ENCODE results near the gene KCNA4. TPM values are rescaled to one million over a fixed set of nuclear protein-coding genes. Genes with fewer than 3 reads are reported as not detected.
A peak's percentile ranks its signal among the peaks of the same experiment; 100 is the strongest.
"Not testable (repeated sequence)": the region's sequence is repeated elsewhere in the genome, so short reads cannot be mapped to it uniquely, and the experiment has no call there.

The KCNA4 gene
- polyA plus RNA-seq (ENCODE audit: insufficient read length in 10 of 10): under 1 TPM; 0.11 to 0.60 (median 0.21) TPM
- long read RNA-seq, donor 1: 0 reads
- long read RNA-seq, donor 2: 0 reads
- long read RNA-seq, donor 3: 0 reads
- long read RNA-seq, donor 4: 0 reads
- long read RNA-seq, donor 5, full-length matches to known transcripts: 1 of 1 reads
- long read RNA-seq, donor 5, partial matches to known transcripts: 0 of 1 reads
- long read RNA-seq, donor 5, other reads (novel, unspliced or antisense): 0 of 1 reads
- long read RNA-seq, donor 6: 0 reads
- long read RNA-seq, donor 7: 0 reads
- long read RNA-seq, donor 8: 0 reads
- long read RNA-seq, donor 9: 0 reads

- DNase-seq: peak; percentile 44 to 84 (median 71)
These were observed at the start of gene KCNA4 for GRCh38 chr11:30016588-30017363. TSS of gene KCNA4 (minus strand) at chr11:30017030. CDS start at chr11:30012678, 4,352 bp downstream.

- no peak for DNase-seq
These were observed 45.3 kb upstream of the KCNA4 start for GRCh38 chr11:30062103-30062502.

GRCh38 chr11:30059172-30059815 is 42.5 kb upstream of the KCNA4 start:
- DNase-seq: no peak

- DNase-seq: no peak
These were observed 32.4 kb upstream of the KCNA4 start for GRCh38 chr11:30049214-30049613.

GRCh38 chr11:30046578-30046945 is 29.7 kb upstream of the KCNA4 start:
- DNase-seq: no peak

- DNase-seq: peak; percentile 3 to 6 (median 3)
These were observed 29.2 kb upstream of the KCNA4 start for GRCh38 chr11:30045921-30046577.

- no peak for DNase-seq
These were observed 28.3 kb upstream of the KCNA4 start for GRCh38 chr11:30045144-30045543.

- no peak for DNase-seq
These were observed 24.3 kb upstream of the KCNA4 start for GRCh38 chr11:30041171-30041570.

GRCh38 chr11:30034746-30035145 is 17.9 kb upstream of the KCNA4 start:
- DNase-seq: not testable (repeated sequence)

- not testable (repeated sequence) for DNase-seq
These were observed 17.3 kb upstream of the KCNA4 start for GRCh38 chr11:30034166-30034565.

- DNase-seq: no peak
These were observed 8.7 kb upstream of the KCNA4 start for GRCh38 chr11:30025396-30026139.

GRCh38 chr11:30023074-30023473 is 6.2 kb upstream of the KCNA4 start:
- peak in 1 of 3 donors; percentile 3 for DNase-seq

- DNase-seq: no peak
These were observed 2.7 kb upstream of the KCNA4 start for GRCh38 chr11:30019481-30019880.

- DNase-seq: peak in 1 of 3 donors; percentile 26
These were observed 1.7 kb upstream of the KCNA4 start for GRCh38 chr11:30018495-30018894.

- DNase-seq: peak in 2 of 3 donors; percentile 12 to 52
These were observed 640 bp upstream of the KCNA4 start for GRCh38 chr11:30017445-30017895.

GRCh38 chr11:30015725-30016412 is 961 bp downstream of the KCNA4 start:
- DNase-seq: peak in 1 of 3 donors; percentile 14

GRCh38 chr11:30012346-30012745 is 4.5 kb downstream of the KCNA4 start:
- no peak for DNase-seq

GRCh38 chr11:30009060-30009459 is 7.8 kb downstream of the KCNA4 start:
- DNase-seq: no peak

- no peak for DNase-seq
These were observed 10.0 kb downstream of the KCNA4 start for GRCh38 chr11:30006876-30007275.

- DNase-seq: no peak
These were observed 14.6 kb downstream of the KCNA4 start for GRCh38 chr11:30002157-30002785.
